ENCODE measurements around the gene ZNF618. TPM values are rescaled to one million over a fixed set of nuclear protein-coding genes. Genes with fewer than 3 reads are reported as not detected.

Gene ZNF618
- total RNA-seq, 1 donor from 2014 or later, result 4.9 TPM

- DNase-seq (ENCODE audit: low spot score in 2 of 2) (no peak), FAIRE-seq (no peak)
These were observed 74.9 kb downstream of the ZNF618 start for GRCh38 chr9:113951032-113951372.

GRCh38 chr9:113952676-113953075 lies 76.6 kb downstream of the ZNF618 start:
- FAIRE-seq, result no peak

GRCh38 chr9:113953531-113953930 lies 77.4 kb downstream of the ZNF618 start:
- no peak for DNase-seq (ENCODE audit: low spot score in 2 of 2)
- FAIRE-seq, result no peak

More at GRCh38 chr9:113952676-113953075, 76.6 kb downstream of the ZNF618 start:
- no peak for DNase-seq (ENCODE audit: low spot score in 2 of 2)

- FAIRE-seq (no peak), DNase-seq (ENCODE audit: low spot score in 2 of 2) (no peak)
These were observed 78.5 kb downstream of the ZNF618 start for GRCh38 chr9:113954591-113954990.

GRCh38 chr9:113955076-113955752 lies 79.1 kb downstream of the ZNF618 start:
- FAIRE-seq (no peak), DNase-seq (ENCODE audit: low spot score in 2 of 2) (no peak)

- FAIRE-seq, result no peak
- DNase-seq (ENCODE audit: low spot score in 2 of 2), result no peak
These were observed 80.8 kb downstream of the ZNF618 start for GRCh38 chr9:113956901-113957300.

- DNase-seq (ENCODE audit: low spot score in 2 of 2) (no peak), FAIRE-seq (no peak)
These were observed 81.2 kb downstream of the ZNF618 start for GRCh38 chr9:113957351-113957750.

- FAIRE-seq (no peak), DNase-seq (ENCODE audit: low spot score in 2 of 2) (no peak)
These were observed 81.8 kb downstream of the ZNF618 start for GRCh38 chr9:113957821-113958341.

GRCh38 chr9:113958556-113958955 lies 82.4 kb downstream of the ZNF618 start:
- FAIRE-seq (no peak), DNase-seq (ENCODE audit: low spot score in 2 of 2) (no peak)

GRCh38 chr9:113960768-113961167 lies 84.7 kb downstream of the ZNF618 start:
- FAIRE-seq, result no peak
- no peak for DNase-seq (ENCODE audit: low spot score in 2 of 2)

GRCh38 chr9:113962396-113962795 lies 86.3 kb downstream of the ZNF618 start:
- FAIRE-seq, result no peak
- DNase-seq (ENCODE audit: low spot score in 2 of 2), result no peak

GRCh38 chr9:113963017-113963620 lies 87.0 kb downstream of the ZNF618 start:
- DNase-seq (ENCODE audit: low spot score in 2 of 2), result peak in 1 of 2 donors; percentile 27
- no peak for FAIRE-seq

GRCh38 chr9:113963696-113964494 lies 87.8 kb downstream of the ZNF618 start:
- FAIRE-seq (no peak), DNase-seq (ENCODE audit: low spot score in 2 of 2) (no peak)

- DNase-seq (ENCODE audit: low spot score in 2 of 2) (no peak), FAIRE-seq (no peak)
These were observed 88.5 kb downstream of the ZNF618 start for GRCh38 chr9:113964495-113965170.

- no peak for DNase-seq (ENCODE audit: low spot score in 2 of 2)
- FAIRE-seq, result no peak
These were observed 90.3 kb downstream of the ZNF618 start for GRCh38 chr9:113966394-113966793.

GRCh38 chr9:113967380-113967779 lies 91.3 kb downstream of the ZNF618 start:
- DNase-seq (ENCODE audit: low spot score in 2 of 2) (no peak), FAIRE-seq (no peak)

- no peak for FAIRE-seq
- DNase-seq (ENCODE audit: low spot score in 2 of 2), result no peak
These were observed 93.2 kb downstream of the ZNF618 start for GRCh38 chr9:113969343-113969742.

GRCh38 chr9:113973226-113973625 lies 97.1 kb downstream of the ZNF618 start:
- DNase-seq (ENCODE audit: low spot score in 2 of 2), result no peak
- FAIRE-seq, result no peak

- FAIRE-seq (no peak), DNase-seq (ENCODE audit: low spot score in 2 of 2) (no peak)
These were observed 97.9 kb downstream of the ZNF618 start for GRCh38 chr9:113973963-113974413.

GRCh38 chr9:113976915-113977314 lies 100.8 kb downstream of the ZNF618 start:
- FAIRE-seq (no peak), DNase-seq (ENCODE audit: low spot score in 2 of 2) (no peak)

All from frontal cortex (tissue), 4 donors.